BJ (cell line): Measurements from ENCODE around the gene TSEN2. TPM values are rescaled to one million over a fixed set of nuclear protein-coding genes. Genes with fewer than 3 reads are reported as not detected.

Source experiments
- CTCF ChIA-PET: fragments of 350-600 bp; formaldehyde crosslinking; extraction: SDS; loops from one replicate; lab custom pipeline; 2021; ENCODE audit warnings: antibody characterized with exemption, inconsistent platforms; lab: Yijun Ruan, JAX
- POLR2A ChIA-PET: fragments of 300-600 bp; sonication (Branson Sonifier 250); formaldehyde crosslinking; extraction: SDS; loops from one replicate; lab custom pipeline; 2021; ENCODE audit warnings: antibody characterized with exemption; lab: Charles Lee
- DNase-seq: peaks from one replicate; pipeline ENCODE4 v3.0.0-alpha.2; 2011; ENCODE audit warnings: low read depth
- H3K27me3 ChIP-seq: 2 replicates; pipeline ENCODE4 v1.6.0; 2011; ENCODE audit warnings: low read length; ENCODE audit not compliant: control insufficient read depth, insufficient read depth
- H3K36me3 ChIP-seq: 2 replicates; pipeline ENCODE4 v1.5.1; 2011; ENCODE audit warnings: low read length; ENCODE audit not compliant: control insufficient read depth, insufficient read depth
- H3K4me3 ChIP-seq: 2 replicates; pipeline ENCODE4 v1.5.1; 2011; ENCODE audit warnings: low read depth, mild to moderate bottlenecking, control low read depth, low read length
- CTCF ChIP-seq: IDR thresholded peaks from 2 replicates; pipeline ENCODE4 v1.5.1; 2011; ENCODE audit warnings: low read depth, mild to moderate bottlenecking, control low read depth, inconsistent platforms, low read length, moderate library complexity; ENCODE audit not compliant: insufficient read depth
- polyA plus RNA-seq: library from polyadenylated mRNA; depleted of rRNA; stranded (reverse); fragments of >200 nt; gene quantifications from 2 replicates; pipeline ENCODE4 v1.2.3, GENCODE V29; 2011

The TSEN2 gene
- polyA plus RNA-seq, 1 experiment, result 8.0 TPM

- no peak; the same call in 1 of the 2 replicates for TF ChIP-seq CTCF
- ChIA-PET POLR2A (no interaction called here), CTCF (interaction anchor here (1.3 kb wide), 1 partner anchor 420 kb away, joined by 3 read pairs; no protein-coding TSS in a partner anchor)
- Histone ChIP-seq H3K27me3 (no peaks in the 10 kb centered on the region), H3K36me3 (no peaks in the 10 kb centered on the region), H3K4me3 (peak overlapping the region; percentile 98)
- no peak for DNase-seq
Measured at GRCh38 chr3:12557473-12558100, 73.3 kb downstream of the TSEN2 start.

- Histone ChIP-seq H3K4me3 (peak overlapping the region; percentile 16), H3K27me3 (no peaks in the 10 kb centered on the region), H3K36me3 (no peaks in the 10 kb centered on the region)
- TF ChIP-seq CTCF, result no peak
- no peak for DNase-seq
- CTCF ChIA-PET, result interaction anchor here (0.8 to 1.4 kb wide), 4 partner anchors 21 to 421 kb away, joined by 3 read pairs; no protein-coding TSS in a partner anchor
- POLR2A ChIA-PET, result no interaction called here
Measured at GRCh38 chr3:12558706-12559105, 74.4 kb downstream of the TSEN2 start.

GRCh38 chr3:12559520-12559919 is 75.2 kb downstream of the TSEN2 start:
- no peak overlapping the region for H3K4me3 ChIP-seq
- DNase-seq, result no peak
- H3K36me3 ChIP-seq, result no peaks in the 10 kb centered on the region
- ChIA-PET POLR2A (no interaction called here), CTCF (interaction anchor here (0.8 to 1.4 kb wide), 4 partner anchors 17 to 250 kb away, joined by 3 read pairs; no protein-coding TSS in a partner anchor)
- H3K27me3 ChIP-seq, result no peaks in the 10 kb centered on the region
- TF ChIP-seq CTCF, result no peak

- Histone ChIP-seq H3K36me3 (no peaks in the 10 kb centered on the region), H3K4me3 (no peak overlapping the region), H3K27me3 (no peaks in the 10 kb centered on the region)
- CTCF ChIA-PET, result interaction anchor here (0.9 to 2.0 kb wide), 2 partner anchors 10 to 14 kb away, joined by 3 to 6 read pairs; no protein-coding TSS in a partner anchor
- no peak for TF ChIP-seq CTCF
- POLR2A ChIA-PET, result no interaction called here
- DNase-seq, result no peak
Measured at GRCh38 chr3:12560505-12561190, 76.4 kb downstream of the TSEN2 start.

- H3K4me3 ChIP-seq, result no peak overlapping the region
- no peak for DNase-seq
- H3K36me3 ChIP-seq, result no peaks in the 10 kb centered on the region; the same call in 1 of the 2 replicates
- ChIA-PET CTCF (interaction anchor here (0.9 to 2.0 kb wide), 2 partner anchors 9 to 13 kb away, joined by 3 to 6 read pairs; no protein-coding TSS in a partner anchor), POLR2A (no interaction called here)
- TF ChIP-seq CTCF, result no peak
- H3K27me3 ChIP-seq, result no peaks in the 10 kb centered on the region
Measured at GRCh38 chr3:12561397-12561796, 77.1 kb downstream of the TSEN2 start.
